ELF-1 (cell line): ENCODE measurements around the gene MRPL21.

Source experiments
- DNase-seq: peaks from one replicate; pipeline ENCODE4 v3.0.0-alpha.2; 2016; ENCODE audit warnings: low read depth, low spot score

MRPL21 gene

DNA sequence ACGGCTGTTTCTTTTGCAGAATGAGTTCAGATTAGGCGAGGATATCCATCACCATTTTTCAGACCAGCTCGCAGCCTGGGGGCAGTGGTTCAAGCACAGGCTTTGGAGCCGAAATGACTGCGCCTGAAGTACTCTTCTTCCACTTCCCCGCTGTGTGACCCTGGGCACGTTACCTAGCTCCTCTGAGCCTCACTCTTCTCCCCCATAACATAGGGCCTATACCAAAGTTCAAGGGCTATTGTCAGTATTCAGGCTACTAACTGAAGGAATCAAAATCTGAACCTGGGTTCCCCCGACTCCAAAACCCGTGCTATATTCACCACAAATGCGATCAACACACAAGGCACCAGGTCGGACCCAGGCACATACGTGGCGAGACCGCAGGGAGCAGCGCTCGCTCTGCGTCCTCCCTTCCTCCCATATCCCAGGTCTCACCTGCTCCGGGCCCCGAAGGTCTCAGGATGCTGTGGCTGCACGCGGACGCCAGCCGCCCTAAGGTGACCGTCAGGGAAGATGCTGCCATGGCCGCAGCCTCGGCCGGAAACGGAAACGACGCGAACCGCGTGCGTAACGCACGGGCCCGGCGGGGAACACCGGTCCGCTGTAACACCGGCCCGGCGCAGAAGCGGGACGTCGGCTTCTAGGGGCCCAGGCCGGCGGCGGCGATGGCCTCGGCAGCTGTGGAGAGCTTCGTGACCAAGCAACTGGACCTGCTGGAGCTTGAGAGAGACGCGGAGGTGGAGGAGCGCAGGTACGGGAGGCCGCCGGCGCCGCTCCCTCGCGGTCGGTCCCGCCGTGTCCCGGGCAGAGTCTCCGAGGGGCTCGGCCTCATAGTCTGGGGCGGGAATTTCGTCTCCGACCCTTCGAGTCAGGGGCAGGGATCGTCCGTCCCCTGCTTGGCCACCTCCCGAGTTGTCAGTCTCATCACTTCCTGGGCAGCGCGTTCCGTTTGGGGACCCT lies at the start of gene MRPL21, which contains the start of gene IGHMBP2:
Gene MRPL21, minus strand, starts transcription at position 545 of the 960 bp plus-strand sequence. Its CDS starts 22 bp downstream, at position 523.
Gene IGHMBP2, plus strand, starts transcription at position 604 of the 960 bp plus-strand sequence. Its CDS starts 62 bp downstream, at position 666.
- peak; percentile 87 for DNase-seq

DNA sequence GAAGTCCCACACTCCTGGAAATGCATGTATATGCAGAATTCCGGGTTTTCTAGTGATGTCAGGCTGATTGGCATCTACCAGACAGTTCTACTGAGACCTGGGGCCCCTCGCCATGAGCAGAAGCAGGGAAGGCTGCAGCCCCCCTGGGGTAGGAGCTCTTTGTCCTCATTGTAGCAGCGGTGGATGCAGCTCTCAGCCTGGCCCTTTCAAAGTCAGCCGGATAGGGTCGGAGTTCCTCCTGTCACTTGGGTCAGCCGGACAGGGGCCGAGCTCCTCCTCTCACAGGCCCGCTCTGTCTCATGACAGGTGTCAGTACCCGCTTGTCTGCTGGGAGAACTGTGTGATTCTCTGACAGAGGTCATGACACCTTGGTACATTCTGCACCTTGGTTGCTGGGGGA lies 47.1 kb upstream of the MRPL21 start:
- DNase-seq: peak; percentile 53

- DNase-seq: peak; percentile 52
Measured at GRCh38 chr11:68950270-68950669, 46.6 kb upstream of the MRPL21 start.

GRCh38 chr11:68948935-68949334 lies 45.3 kb upstream of the MRPL21 start:
- DNase-seq: no peak

DNA sequence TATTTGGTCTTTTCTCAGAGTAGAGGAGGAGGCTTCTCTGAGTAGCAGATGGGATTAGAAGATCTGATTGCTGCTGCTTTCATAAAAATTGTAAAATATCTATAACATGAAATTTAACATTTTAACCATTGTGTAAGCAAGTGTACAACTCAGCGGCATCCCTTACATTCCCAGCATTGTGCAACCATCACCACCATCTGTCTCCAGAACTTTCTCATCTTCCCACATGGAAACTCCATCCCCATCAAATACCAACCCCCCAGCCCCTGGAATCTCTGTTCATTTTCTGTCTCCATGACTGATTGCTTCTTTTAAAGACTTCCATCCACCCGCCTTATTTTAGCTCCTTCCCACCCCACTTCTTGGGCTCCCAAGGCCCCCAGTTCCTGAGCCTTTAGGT lies 44.9 kb upstream of the MRPL21 start:
- no peak for DNase-seq

DNA sequence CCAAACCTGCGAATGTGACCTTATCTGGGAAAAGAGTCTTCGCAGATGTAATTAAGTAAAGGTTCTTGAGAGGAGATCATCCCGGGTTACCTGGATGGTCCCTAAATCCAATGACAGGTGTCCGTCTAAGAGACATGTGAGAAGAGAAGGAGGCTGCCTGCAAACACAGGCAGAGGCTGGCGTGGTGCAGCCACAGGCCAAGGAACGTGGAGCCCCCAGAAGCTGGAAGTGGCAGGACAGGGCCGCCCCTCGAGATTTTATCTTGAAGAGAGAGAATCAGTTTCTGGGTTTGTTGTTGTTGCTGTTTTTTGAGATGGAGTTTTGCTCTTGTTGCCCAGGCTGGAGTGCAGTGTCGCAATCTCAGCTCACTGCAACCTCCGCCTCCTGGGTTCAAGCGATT lies 43.5 kb upstream of the MRPL21 start:
- no peak for DNase-seq

DNA sequence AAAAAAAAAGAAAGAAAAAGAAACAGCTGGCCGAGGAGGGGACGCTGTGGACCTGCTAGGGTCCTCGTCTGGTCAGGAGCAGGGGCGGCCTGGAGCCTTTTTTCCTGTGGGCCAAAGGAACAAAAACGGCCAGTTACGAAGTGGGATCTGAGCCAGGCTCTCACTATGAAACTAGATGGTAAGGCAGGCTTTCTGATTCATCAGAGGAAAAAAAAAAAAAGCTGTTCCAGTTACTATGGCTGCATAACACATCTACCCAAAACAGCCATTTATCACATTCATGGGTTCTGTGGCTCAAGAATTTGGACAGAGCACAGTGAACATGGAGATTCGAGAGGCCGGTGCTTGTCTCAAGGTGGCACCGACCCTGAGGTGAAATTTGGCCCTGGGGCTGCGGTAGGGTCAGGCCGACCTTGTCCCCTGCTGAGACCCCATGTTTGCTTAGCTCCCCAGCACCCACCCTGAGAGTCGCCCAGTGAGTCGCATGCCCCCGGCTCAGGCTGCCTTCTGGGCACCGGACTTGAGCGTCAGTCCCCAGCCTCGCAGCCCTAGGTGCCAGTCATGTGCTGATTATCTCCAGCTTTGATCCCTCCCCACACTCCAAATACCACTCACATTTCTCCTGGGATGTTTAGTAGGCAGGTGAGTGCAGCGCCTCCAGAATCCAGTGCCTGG lies 42.9 kb upstream of the MRPL21 start:
- DNase-seq: no peak

DNA sequence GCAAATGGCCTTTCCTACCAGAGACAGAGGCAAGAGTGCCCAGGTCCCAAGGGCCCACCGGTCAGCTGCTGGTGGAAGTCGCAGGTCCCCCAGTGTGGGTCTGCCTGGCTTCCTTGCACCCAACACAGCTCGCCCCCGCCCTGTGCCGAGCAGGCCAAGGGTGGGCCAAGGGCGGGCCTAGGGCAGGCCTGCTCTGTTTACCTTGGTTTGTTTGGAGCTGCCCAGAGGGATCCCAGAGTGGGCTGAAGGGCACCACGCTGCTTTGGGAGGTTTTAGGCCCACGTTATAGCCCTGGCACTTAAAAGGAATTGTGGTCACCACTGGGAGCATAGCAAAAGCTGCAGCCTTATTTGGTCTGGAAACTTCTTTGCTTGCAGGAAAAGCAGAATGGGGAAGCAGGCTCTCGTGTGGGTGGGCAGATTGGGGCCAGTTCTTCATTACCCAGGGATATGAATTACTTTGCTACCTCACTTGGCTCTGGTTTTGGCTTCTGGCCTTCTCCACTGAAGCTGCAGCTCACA lies 39.2 kb upstream of the MRPL21 start:
- no peak for DNase-seq

- no peak for DNase-seq
Measured at GRCh38 chr11:68942095-68942620, 38.5 kb upstream of the MRPL21 start.

GRCh38 chr11:68941324-68942094 lies 37.9 kb upstream of the MRPL21 start:
- DNase-seq: no peak

DNA sequence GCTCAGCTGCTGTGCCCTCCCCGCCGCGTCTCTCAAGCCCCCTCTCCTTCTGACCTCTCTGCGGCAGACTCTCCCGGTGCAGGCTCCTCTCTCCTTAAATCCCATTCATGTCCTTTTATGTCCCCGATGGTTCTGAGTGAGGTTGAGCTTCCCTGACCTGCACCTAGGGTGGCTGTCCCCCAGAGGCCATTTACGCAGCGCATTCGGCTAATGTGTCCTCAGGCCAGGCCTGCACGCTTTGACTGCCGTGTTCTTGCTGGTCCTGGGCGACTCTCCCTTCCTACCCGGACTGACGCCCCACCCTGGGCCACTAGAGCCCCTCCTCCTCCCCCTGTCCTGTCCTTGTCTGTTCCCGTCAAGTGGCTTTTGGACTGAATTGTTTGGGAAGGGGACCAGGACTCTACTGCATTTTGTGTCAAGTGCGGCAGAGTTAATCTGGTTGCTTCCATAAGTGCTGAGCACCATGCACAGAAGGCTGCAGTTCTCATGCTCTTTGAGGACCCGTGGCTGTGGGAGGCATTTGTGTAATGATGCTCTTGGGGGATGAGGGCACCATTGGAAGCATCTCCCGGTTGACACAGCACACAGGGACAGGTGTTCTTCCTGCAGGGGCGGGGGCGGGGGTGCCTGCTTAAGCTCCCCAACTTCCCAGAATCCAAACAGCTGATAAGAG lies 37.2 kb upstream of the MRPL21 start:
- DNase-seq: no peak

DNA sequence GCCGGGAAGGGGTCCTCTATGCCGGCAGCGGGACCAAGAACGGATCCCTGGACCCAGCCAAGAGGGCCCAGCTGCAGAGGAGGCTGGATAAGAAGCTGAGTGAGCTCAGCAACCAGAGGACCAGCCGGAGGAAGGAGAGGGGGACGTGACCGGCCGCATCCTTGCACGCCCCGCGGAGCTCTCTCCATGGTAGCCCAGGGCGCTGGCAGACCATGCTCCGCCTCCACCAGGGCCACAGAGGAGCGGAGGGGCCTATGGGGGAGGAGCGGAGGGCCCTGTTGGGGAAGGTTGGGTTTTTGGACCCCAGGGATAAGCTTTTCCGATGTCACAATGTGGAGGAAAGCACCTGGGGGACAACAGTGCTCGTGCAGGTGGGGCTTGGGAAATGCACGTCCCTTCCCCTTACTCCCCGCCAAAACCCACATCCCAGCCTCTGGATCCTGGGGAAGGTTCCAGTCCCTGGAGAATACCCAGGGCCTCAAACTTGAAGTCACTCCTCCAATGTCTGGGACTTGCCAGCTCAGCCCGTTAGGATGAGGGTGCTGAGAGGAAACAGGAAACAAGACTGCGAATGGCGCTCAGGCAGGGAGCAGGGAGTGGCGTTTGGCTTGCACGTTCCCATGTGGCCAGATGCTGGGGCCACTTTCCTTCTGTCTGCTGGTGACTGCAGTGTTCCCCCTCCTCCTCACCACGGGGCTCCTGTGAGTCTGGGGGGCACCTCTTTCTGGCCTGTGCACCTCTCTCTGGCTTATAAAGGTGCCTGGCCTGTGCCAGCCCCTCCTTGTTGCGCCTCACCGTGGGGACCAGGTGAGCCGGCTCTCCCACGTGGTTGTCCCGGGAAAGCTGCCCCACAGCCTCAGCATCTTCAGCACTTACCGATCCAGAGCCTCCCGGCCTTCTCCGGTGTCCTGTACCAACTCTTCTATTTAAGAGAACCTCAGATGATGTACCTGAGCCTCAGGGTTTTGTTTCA lies 36.2 kb upstream of the MRPL21 start:
- DNase-seq: no peak

GRCh38 chr11:68938816-68939582 lies 35.4 kb upstream of the MRPL21 start:
- DNase-seq: no peak

GRCh38 chr11:68938088-68938487 lies 34.5 kb upstream of the MRPL21 start:
- no peak for DNase-seq

- no peak for DNase-seq
Measured at GRCh38 chr11:68936676-68937620, 33.3 kb upstream of the MRPL21 start.

- no peak for DNase-seq
Measured at GRCh38 chr11:68936358-68936636, 32.7 kb upstream of the MRPL21 start.

DNA sequence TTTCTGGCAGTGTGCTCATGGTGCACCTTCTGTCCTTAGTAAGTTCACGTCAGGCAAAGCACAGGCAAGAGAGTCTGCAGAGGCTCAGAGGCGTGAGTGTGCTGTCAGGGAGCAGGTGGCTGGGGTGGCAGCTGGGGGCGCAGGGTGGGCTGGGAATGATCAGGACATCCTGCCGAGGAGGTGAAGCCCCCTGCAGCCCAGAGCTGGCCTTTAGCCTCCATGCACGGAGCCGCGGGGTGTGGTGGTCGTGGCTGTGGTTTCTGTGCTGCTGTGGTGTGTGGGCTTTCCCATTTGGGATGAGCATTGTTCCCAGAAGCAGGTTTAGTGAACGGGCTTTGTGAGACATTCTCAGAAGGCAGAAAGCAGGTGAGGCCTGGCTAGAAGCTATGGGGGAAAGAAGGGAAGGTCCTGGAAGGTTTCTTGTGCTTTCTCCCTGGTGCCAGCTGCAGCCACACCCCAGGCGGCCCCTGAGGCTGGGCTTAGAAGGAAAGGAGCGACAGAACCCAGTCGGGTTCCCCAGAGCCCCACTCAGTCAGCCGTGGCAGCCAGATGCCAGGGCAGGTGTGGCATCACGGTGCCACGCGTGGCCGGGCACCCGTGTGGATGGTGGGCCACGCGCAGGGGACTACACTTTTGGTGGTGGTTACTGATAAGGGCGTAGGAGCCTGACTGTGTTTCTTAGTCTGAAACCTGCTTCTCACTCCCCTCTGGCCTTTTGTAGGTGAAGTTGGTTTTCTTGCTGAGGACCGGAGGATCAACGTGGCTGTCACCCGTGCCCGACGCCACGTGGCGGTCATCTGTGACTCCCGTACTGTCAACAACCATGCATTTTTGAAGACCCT lies 32.1 kb upstream of the MRPL21 start:
- DNase-seq: no peak
